IPS-15b (cell line): ENCODE results near the gene NFKBIZ.
"Not testable (repeated sequence)": the region's sequence is repeated elsewhere in the genome, so short reads cannot be mapped to it uniquely, and the experiment has no call there.

Source experiments
- H3K27me3 ChIP-seq: one replicate; pipeline ENCODE4 v1.6.1; 2013; ENCODE audit warnings: low read length; ENCODE audit not compliant: control insufficient read depth, insufficient read depth
- H3K36me3 ChIP-seq: one replicate; pipeline ENCODE4 v1.6.1; 2013; ENCODE audit warnings: low read length; ENCODE audit not compliant: control insufficient read depth, insufficient read depth
- H3K4me1 ChIP-seq: one replicate; pipeline ENCODE4 v1.6.1; 2013; ENCODE audit warnings: mild to moderate bottlenecking, low read length; ENCODE audit not compliant: control insufficient read depth, insufficient read depth
- H3K4me3 ChIP-seq: one replicate; pipeline ENCODE4 v1.5.1; 2013; ENCODE audit warnings: low read depth, low read length
- H3K9ac ChIP-seq: one replicate; pipeline ENCODE4 v1.6.1; 2013; ENCODE audit warnings: low read depth, mild to moderate bottlenecking, low read length
- H3K9me3 ChIP-seq: one replicate; pipeline ENCODE4 v1.6.1; 2013; ENCODE audit warnings: mild to moderate bottlenecking, low read length; ENCODE audit not compliant: control insufficient read depth, insufficient read depth

NFKBIZ gene

DNA sequence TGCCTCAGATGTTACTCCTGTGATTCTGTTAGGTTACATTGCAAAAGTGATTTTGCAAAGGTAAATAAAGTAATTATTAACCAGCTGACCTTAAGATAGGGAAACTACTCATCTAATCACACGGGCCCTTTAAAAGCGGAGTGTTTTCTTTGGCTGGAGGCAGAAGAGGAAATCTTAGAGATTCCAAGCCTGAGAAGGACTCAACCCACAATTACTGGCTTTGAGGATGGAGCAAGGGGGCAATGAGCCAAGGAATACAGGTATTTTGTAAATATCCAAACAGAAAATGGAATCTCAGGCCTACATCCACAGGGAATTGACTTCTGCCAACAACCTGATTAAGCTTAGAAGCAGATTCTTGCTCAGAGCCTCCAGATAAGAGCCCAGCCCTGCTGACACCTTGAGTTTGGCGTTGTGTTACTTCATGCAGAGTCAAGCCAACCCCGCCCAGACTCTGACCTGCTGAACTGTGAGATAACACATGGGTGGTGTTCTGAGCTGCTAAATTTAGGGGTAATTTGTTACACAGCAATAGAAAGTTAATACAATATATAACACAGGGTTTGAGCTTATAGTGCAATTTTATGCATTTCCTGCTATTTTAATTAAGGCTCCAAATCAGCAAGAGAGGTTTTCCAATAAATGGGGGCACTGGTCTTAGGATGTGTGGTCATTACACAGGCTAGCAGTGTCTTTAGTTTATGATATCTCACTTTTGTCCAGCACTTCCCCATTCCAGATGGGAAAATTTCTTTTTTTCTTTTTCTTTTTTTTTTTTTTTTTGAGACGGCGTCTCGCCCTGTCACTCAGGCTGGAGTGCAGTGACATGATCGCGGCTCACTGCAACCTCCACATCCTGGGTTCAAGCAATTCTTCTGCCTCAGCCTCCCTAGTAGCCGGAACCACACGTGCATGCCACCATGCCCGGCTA is 19.5 kb downstream of the NFKBIZ start:
- Histone ChIP-seq H3K27me3 (no peaks in the 10 kb centered on the region), H3K4me3 (no peak overlapping the region), H3K4me1 (peaks cover 3% of the 10 kb centered on the region), H3K9me3 (no peaks in the 10 kb centered on the region), H3K36me3 (no peaks in the 10 kb centered on the region), H3K9ac (no peak overlapping the region)

- Histone ChIP-seq H3K9ac (no peak overlapping the region), H3K36me3 (no peaks in the 10 kb centered on the region), H3K27me3 (no peaks in the 10 kb centered on the region), H3K4me1 (peaks cover 3% of the 10 kb centered on the region), H3K9me3 (no peaks in the 10 kb centered on the region), H3K4me3 (no peak overlapping the region)
These were observed 20.8 kb downstream of the NFKBIZ start for GRCh38 chr3:101870138-101870537.

DNA sequence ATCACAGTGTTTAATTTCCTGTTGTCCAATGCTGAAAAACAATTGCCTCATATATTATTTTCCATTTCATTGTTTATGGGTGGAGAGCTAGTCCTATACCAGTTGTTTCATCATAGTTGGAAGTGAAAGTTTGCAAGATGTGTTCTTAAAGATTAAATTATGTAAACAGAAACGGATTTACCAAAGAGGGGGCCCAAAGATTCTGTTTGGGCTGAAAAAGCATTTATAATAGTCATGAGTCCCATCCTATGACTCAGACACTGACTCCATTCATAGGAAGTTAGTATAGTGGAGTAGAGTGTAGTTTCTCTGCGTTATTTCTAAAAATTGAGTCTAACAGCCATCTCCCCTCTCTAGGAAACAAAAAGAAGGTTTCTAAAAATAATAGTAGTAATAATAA is 24.3 kb downstream of the NFKBIZ start:
- no peaks in the 10 kb centered on the region for H3K36me3 ChIP-seq
- H3K9me3 ChIP-seq = no peaks in the 10 kb centered on the region
- no peak overlapping the region for H3K4me3 ChIP-seq
- no peaks in the 10 kb centered on the region for H3K4me1 ChIP-seq
- H3K9ac ChIP-seq = no peak overlapping the region
- H3K27me3 ChIP-seq = no peaks in the 10 kb centered on the region

- H3K4me1 ChIP-seq = no peaks in the 10 kb centered on the region
- no peak overlapping the region for H3K4me3 ChIP-seq
These were observed 26.8 kb downstream of the NFKBIZ start for GRCh38 chr3:101876142-101876541.

DNA sequence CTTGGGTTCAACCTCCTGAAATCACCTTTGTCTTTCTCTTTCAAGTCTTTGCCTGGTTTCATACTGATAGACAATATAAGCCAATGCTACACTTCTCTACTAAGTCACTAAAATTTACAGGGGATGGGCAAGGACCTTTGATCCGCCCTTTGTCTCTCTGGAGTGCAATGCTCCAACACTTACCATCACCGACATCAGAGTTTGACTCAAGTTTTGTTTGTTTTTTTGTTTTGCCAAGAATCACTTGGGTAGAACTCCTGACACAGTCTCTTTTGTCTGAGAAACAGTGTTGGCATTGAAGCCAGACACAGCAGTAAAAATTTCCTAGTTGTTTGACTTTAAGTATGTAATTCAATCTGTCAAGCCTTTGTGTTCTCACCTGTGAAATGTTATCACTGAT is 29.3 kb downstream of the NFKBIZ start:
- Histone ChIP-seq H3K4me1 (no peaks in the 10 kb centered on the region), H3K36me3 (no peaks in the 10 kb centered on the region), H3K9me3 (no peaks in the 10 kb centered on the region), H3K27me3 (no peaks in the 10 kb centered on the region), H3K9ac (no peak overlapping the region), H3K4me3 (no peak overlapping the region)

More at GRCh38 chr3:101876142-101876541, 26.8 kb downstream of the NFKBIZ start:
- Histone ChIP-seq H3K9me3 (no peaks in the 10 kb centered on the region), H3K36me3 (no peaks in the 10 kb centered on the region), H3K27me3 (no peaks in the 10 kb centered on the region), H3K9ac (no peak overlapping the region)

DNA sequence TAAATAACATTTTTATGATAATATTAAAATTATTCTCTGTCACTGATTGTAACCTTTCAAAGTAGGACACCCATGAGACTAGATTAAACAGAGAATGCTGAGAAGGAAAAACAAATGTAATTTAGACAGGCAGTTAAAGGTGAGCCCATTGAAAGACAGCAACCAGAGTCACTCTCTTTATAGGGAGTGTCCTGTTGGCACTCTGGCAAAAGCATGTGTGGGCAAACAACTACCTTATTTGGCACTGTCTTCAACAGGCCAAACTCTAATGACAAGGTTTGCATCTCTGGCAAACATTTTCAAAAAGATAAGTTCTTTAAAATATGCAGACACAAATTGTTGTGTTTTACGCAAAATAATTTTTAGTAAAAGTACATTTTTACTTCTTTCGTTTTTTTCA is 29.8 kb downstream of the NFKBIZ start:
- H3K9ac ChIP-seq = no peak overlapping the region
- H3K9me3 ChIP-seq = no peaks in the 10 kb centered on the region
- no peaks in the 10 kb centered on the region for H3K4me1 ChIP-seq
- no peaks in the 10 kb centered on the region for H3K27me3 ChIP-seq
- H3K36me3 ChIP-seq = no peaks in the 10 kb centered on the region
- H3K4me3 ChIP-seq = no peak overlapping the region

DNA sequence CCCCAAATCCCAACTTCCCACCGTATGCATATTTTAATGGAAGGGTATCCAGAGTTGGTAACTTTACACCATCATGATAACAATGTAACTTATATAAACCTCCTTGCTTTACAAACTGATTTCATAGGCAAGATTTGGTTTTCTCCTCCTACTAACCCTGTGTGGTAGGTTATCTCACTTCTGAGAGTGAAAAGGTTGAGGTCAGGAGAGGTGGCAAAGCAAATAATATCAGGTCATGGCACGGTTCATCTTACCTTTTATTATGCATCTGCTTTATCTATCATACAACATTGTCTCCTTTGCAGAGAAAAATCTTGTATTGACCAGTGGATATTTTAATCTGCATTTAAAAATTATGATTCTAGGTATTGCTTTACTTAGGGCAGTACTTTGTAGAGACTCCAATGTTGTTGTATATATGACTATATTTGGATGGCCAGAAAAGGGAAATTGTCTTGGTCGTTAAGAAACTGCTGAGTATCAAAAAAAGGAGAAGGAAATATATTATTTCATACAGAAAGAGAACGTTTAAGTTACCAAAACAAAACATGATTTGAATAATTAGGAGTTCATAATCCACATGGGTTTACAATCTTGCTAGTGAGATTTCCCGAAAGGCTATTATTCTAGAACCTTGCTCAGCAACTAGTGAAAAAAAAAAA is 30.4 kb downstream of the NFKBIZ start:
- Histone ChIP-seq H3K27me3 (no peaks in the 10 kb centered on the region), H3K36me3 (no peaks in the 10 kb centered on the region), H3K9me3 (no peaks in the 10 kb centered on the region), H3K4me3 (no peak overlapping the region), H3K9ac (no peak overlapping the region), H3K4me1 (no peaks in the 10 kb centered on the region)

DNA sequence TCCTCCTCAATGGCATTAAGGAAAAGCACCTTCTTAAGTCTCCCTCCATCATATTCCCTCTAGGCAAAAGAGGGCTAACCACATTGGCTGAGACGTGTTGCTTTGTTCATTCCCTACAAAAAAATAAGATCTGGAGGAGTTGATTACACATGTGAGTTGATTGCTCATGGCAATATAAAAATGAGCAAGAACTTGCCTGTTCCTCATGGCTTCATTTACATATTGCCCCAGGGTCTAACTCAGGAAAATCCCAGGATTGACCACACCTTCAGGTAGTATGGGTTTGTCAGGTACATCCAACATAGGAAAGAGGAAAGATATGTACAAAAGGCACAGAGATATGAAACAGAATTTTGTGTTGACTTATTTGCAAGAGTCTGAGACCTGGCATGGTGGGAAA is 35.5 kb downstream of the NFKBIZ start:
- H3K9me3 ChIP-seq = no peaks in the 10 kb centered on the region
- no peaks in the 10 kb centered on the region for H3K27me3 ChIP-seq
- H3K4me3 ChIP-seq = no peak overlapping the region
- H3K4me1 ChIP-seq = no peaks in the 10 kb centered on the region
- H3K9ac ChIP-seq = no peak overlapping the region
- H3K36me3 ChIP-seq = no peaks in the 10 kb centered on the region

DNA sequence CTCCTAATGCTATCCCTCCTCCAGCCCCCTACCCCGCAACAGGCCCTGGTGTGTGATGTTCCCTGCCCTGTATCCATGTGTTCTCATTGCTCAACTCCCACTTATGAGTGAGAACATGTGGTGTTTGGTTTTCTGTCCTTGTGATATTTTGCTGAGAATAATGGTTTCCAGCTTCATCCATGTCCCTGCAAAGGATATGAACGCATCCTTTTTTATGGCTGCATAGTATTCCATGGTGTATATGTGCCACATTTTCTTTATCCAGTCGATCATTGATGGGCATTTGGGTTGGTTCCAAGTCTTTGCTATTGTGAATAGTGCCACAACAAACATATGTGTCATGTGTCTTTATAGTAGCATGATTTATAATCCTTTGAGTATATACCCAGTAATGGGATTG is 36.3 kb downstream of the NFKBIZ start:
- H3K4me3 ChIP-seq, H3K9me3 ChIP-seq, H3K36me3 ChIP-seq, H3K27me3 ChIP-seq, H3K4me1 ChIP-seq, H3K9ac ChIP-seq: not testable (repeated sequence)

DNA sequence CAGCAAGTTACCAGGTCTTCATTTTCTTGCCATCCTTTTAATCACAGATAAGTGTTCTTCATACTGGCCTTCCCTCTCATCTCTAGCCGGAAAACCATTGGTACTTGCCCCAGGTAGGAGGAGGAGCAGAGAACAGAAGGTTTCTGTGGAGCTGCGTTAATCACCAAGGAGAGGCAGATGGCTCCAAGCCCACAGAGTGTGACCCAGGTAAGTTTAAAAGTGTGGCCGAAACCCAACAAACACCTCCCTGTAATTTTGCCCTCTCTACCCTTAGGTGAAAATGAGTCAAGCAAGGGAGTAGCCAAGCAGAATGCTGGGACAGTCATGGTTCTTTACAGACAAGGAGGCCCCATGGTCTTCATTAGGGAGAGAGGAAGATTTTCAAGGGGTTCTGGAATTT is 37.3 kb downstream of the NFKBIZ start:
- H3K4me3 ChIP-seq = no peak overlapping the region
- no peaks in the 10 kb centered on the region for H3K4me1 ChIP-seq
- H3K9me3 ChIP-seq = no peaks in the 10 kb centered on the region
- no peaks in the 10 kb centered on the region for H3K36me3 ChIP-seq
- H3K9ac ChIP-seq = no peak overlapping the region
- H3K27me3 ChIP-seq = no peaks in the 10 kb centered on the region

GRCh38 chr3:101888653-101889052 is 39.3 kb downstream of the NFKBIZ start:
- Histone ChIP-seq H3K36me3 (no peaks in the 10 kb centered on the region), H3K9me3 (no peaks in the 10 kb centered on the region), H3K27me3 (no peaks in the 10 kb centered on the region), H3K9ac (no peak overlapping the region), H3K4me1 (no peaks in the 10 kb centered on the region), H3K4me3 (no peak overlapping the region)

DNA sequence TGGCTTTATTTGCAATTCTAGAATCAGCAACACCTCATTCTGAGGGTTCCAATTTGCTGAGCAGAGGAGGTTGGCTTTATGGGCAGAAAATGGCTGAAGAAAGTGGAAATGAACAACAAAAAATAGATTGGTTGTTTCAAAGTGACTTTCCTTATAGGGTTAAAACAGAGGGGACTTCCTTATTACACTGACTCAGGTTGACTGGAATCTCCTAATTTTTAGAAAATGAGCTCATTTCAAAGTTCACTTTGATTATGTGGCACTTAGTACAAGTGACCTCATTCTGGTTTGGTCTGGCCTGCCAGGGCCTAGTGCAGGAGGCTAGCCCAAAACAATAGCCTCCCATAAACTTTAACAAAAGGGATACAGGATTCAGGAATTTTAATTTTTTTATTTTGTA is 41.4 kb downstream of the NFKBIZ start:
- H3K9ac ChIP-seq = no peak overlapping the region
- H3K4me1 ChIP-seq = no peaks in the 10 kb centered on the region

More for the DNA sequence above, 41.4 kb downstream of the NFKBIZ start:
- H3K27me3 ChIP-seq = no peaks in the 10 kb centered on the region
- no peak overlapping the region for H3K4me3 ChIP-seq
- H3K9me3 ChIP-seq = no peaks in the 10 kb centered on the region
- no peaks in the 10 kb centered on the region for H3K36me3 ChIP-seq
